BJ (cell line): ENCODE measurements around the gene LAD1. TPM values are rescaled to one million over a fixed set of nuclear protein-coding genes. Genes with fewer than 3 reads are reported as not detected.

ENCODE experiments used
- CTCF ChIA-PET: fragments of 350-600 bp; formaldehyde crosslinking; extraction: SDS; loops from one replicate; lab custom pipeline; 2021; ENCODE audit warnings: antibody characterized with exemption, inconsistent platforms; lab: Yijun Ruan, JAX
- POLR2A ChIA-PET: fragments of 300-600 bp; sonication (Branson Sonifier 250); formaldehyde crosslinking; extraction: SDS; loops from one replicate; lab custom pipeline; 2021; ENCODE audit warnings: antibody characterized with exemption; lab: Charles Lee
- DNase-seq: peaks from one replicate; pipeline ENCODE4 v3.0.0-alpha.2; 2011; ENCODE audit warnings: low read depth
- H3K27me3 ChIP-seq: 2 replicates; pipeline ENCODE4 v1.6.0; 2011; ENCODE audit warnings: low read length; ENCODE audit not compliant: control insufficient read depth, insufficient read depth
- H3K36me3 ChIP-seq: 2 replicates; pipeline ENCODE4 v1.5.1; 2011; ENCODE audit warnings: low read length; ENCODE audit not compliant: control insufficient read depth, insufficient read depth
- H3K4me3 ChIP-seq: 2 replicates; pipeline ENCODE4 v1.5.1; 2011; ENCODE audit warnings: low read depth, mild to moderate bottlenecking, control low read depth, low read length
- polyA plus RNA-seq: library from polyadenylated mRNA; depleted of rRNA; stranded (reverse); fragments of >200 nt; gene quantifications from 2 replicates; pipeline ENCODE4 v1.2.3, GENCODE V29; 2011
- TF ChIP-seq, protein P1 (sequence below): IDR thresholded peaks from 2 replicates; pipeline ENCODE4 v1.5.1; 2011; ENCODE audit warnings: low read depth, mild to moderate bottlenecking, control low read depth, inconsistent platforms, low read length, moderate library complexity; ENCODE audit not compliant: insufficient read depth

Gene LAD1
- polyA plus RNA-seq, 1 experiment, result not detected

DNA sequence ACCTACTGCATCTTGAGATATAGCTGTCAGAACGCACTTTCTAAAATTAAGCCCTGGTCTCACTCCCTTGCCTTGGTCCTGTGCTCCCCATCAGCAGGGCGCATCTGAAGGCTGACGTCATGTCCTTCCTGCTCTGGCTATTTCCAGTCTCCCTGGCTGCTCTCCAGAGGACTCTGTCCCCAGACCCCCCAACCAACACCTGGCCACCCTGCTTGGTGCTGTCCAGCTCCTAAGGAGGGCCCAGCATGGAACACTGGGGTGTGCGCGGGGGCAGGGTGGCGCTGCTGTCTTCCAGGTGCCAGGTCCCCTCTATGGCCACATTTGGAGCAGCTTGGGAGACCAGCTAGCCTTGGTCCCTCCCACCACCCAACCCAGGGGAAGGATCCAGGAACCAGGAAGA is 29.9 kb downstream of the LAD1 start:
- no peak for DNase-seq
- H3K27me3 ChIP-seq, result peaks cover 22% of the 10 kb centered on the region
- POLR2A ChIA-PET, result no interaction called here

DNA sequence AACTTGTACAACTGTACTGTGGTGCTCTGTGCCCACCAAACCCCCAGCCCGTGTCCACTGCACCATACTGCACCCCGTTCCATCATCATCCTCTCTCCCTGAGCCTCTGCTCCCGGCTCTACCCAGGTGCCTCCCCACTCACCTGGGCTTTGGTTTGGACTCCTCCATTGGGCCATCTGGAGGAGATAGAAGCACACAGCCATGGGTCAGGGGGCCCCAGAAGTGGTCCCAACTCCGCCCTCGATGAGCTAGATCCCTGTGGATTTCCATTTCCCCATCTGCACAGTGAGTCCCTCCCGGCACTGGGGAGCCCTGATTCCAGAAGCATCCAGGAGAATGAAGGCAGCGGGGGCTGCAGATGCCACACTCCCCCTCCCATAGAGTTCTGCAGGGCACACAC is 32.4 kb downstream of the LAD1 start:
- H3K27me3 ChIP-seq, result peaks cover 12% of the 10 kb centered on the region
- ChIA-PET CTCF (interaction anchor here (1.0 to 1.5 kb wide), 5 partner anchors 20 to 144 kb away, joined by 3 to 6 read pairs (median 4); no protein-coding TSS in a partner anchor), POLR2A (no interaction called here)
- H3K36me3 ChIP-seq, result no peaks in the 10 kb centered on the region
- no peak overlapping the region for H3K4me3 ChIP-seq
- TF ChIP-seq, protein P1, sequence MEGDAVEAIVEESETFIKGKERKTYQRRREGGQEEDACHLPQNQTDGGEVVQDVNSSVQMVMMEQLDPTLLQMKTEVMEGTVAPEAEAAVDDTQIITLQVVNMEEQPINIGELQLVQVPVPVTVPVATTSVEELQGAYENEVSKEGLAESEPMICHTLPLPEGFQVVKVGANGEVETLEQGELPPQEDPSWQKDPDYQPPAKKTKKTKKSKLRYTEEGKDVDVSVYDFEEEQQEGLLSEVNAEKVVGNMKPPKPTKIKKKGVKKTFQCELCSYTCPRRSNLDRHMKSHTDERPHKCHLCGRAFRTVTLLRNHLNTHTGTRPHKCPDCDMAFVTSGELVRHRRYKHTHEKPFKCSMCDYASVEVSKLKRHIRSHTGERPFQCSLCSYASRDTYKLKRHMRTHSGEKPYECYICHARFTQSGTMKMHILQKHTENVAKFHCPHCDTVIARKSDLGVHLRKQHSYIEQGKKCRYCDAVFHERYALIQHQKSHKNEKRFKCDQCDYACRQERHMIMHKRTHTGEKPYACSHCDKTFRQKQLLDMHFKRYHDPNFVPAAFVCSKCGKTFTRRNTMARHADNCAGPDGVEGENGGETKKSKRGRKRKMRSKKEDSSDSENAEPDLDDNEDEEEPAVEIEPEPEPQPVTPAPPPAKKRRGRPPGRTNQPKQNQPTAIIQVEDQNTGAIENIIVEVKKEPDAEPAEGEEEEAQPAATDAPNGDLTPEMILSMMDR, result no peak
- no peak for DNase-seq

More for the DNA sequence above, 29.9 kb downstream of the LAD1 start:
- TF ChIP-seq, protein P1, result no peak
- CTCF ChIA-PET, result interaction anchor here (0.8 to 2.1 kb wide), 3 partner anchors 15 to 115 kb away, joined by 4 to 8 read pairs (median 4); no protein-coding TSS in a partner anchor
- H3K36me3 ChIP-seq, result no peaks in the 10 kb centered on the region
- no peak overlapping the region for H3K4me3 ChIP-seq

DNA sequence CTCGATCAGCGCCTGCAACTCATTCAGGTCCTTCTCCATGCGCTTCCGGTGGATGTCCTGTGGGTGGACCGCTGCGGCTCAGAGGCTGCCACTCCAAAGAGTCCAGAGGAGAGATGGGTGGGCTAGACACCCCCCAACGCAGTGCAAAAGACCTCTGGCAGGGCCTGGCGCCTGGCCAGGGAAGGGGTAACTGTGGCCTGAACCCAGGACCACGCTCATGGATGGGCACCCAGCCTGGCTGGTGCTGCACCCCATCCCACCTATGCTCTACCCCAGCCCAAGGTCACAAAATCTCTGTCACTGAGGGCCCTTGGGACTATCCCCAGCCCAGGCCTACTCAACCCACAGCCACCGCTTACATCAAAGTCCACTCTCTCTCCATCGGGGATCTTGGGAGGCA is 33.9 kb downstream of the LAD1 start:
- H3K36me3 ChIP-seq, result no peaks in the 10 kb centered on the region

DNA sequence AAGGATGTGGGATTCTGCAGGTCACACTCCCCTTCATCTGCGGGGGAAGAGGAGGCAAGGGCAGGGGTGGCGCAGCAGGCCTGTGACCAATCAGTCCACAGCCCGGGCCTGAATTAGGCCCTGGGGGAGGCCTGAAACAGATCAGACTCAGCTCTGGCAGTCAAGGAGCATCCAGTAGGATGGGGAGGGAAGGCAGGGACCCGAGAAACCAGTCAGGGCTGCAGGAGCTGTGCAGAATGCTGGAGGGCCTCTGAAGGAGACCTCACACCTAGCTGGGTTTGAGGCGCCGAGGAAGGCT is 34.4 kb downstream of the LAD1 start:
- DNase-seq, result no peak
- TF ChIP-seq, protein P1, result no peak
- ChIA-PET CTCF (interaction anchor here (0.7 to 12.4 kb wide), 6 partner anchors 11 to 122 kb away, joined by 3 to 144 read pairs (median 38); no protein-coding TSS in a partner anchor), POLR2A (no interaction called here)
- H3K4me3 ChIP-seq, result no peak overlapping the region
- H3K27me3 ChIP-seq, result peaks cover 10% of the 10 kb centered on the region
- H3K36me3 ChIP-seq, result no peaks in the 10 kb centered on the region

More for the DNA sequence above, 33.9 kb downstream of the LAD1 start:
- Histone ChIP-seq H3K27me3 (peaks cover 10% of the 10 kb centered on the region), H3K4me3 (no peak overlapping the region)
- TF ChIP-seq, protein P1, result no peak
- ChIA-PET CTCF (interaction anchor here (0.9 to 12.4 kb wide), 6 partner anchors 10 to 113 kb away, joined by 3 to 144 read pairs (median 38); no protein-coding TSS in a partner anchor), POLR2A (no interaction called here)
- DNase-seq, result no peak

DNA sequence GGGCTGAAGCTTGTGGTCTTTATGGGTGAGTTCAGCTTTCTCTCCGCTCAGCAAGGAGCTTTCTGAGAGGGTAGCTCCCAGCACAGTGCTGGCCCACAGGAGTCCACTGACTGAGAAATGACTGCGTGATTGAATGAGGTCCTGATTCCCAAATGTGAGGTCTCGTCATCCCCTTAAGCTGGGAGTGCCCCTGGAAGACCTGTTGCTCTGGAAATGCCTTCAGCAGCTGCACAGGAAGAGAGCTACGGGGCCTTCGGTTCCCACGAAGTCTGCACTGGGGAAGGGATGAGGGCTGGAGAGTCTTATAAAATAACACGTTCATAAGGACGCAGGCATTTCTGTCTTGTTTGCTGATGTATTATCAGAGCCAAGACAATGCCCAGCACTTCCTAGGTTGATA is 35.7 kb downstream of the LAD1 start:
- CTCF ChIA-PET, result interaction anchor here (1.4 to 12.4 kb wide), 8 partner anchors 12 to 111 kb away, joined by 4 to 144 read pairs (median 16); no protein-coding TSS in a partner anchor
- DNase-seq, result no peak
- Histone ChIP-seq H3K36me3 (no peaks in the 10 kb centered on the region), H3K4me3 (no peak overlapping the region), H3K27me3 (peaks cover 9% of the 10 kb centered on the region)
- POLR2A ChIA-PET, result no interaction called here
- TF ChIP-seq, protein P1, result no peak
